Measurements from ENCODE around the gene SH3TC1. TPM values are rescaled to one million over a fixed set of nuclear protein-coding genes. Genes with fewer than 3 reads are reported as not detected.

Gene SH3TC1
- total and polyA plus RNA-seq, 10 donors, result 23.3 to 157 (median 62.0) TPM

DNA sequence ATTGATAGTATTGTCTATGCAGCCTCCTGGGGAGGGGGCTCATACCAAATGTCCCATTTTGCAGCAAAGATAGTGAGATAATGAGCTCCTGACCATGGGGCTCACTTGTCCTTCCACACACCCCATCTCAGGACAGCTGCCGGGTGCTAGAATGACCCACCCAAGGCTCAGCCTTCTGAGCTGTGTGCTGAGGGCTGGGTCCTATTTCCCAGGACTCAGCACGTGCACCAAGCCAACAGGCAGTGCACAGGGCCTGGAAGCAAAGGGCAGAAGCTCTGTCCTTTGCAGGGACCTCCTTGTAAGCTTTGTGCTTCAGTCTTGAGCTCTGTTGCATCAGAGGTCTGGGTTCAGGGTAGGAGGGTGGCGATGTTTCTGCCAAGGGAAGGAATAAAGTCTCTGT lies 29.3 kb upstream of the SH3TC1 start:
- 77 to 99% (median 94%) methylated on average over 2 to 3 of the region's 3 CpGs for WGBS, 5 donors
- Histone ChIP-seq H3K9me3 (peaks cover 0 to 17% (median 11%) of the 10 kb centered on the region in 8 donors), H3K36me3 (no peaks in the 10 kb centered on the region), H3K27ac (no peak overlapping the region), H3K4me1 (peaks cover 0 to 49% (median 37%) of the 10 kb centered on the region in 6 donors), H3K4me3 (no peak overlapping the region), H3K27me3 (replicated peaks in 1 of 7) (no peaks in the 10 kb centered on the region)
- no peak for DNase-seq
- TF ChIP-seq POLR2A (IDR thresholded peaks at IDR 0.05) (no peak), POLR2AphosphoS5 (IDR thresholded peaks at IDR 0.05) (no peak)
- TF ChIP-seq, protein P1, sequence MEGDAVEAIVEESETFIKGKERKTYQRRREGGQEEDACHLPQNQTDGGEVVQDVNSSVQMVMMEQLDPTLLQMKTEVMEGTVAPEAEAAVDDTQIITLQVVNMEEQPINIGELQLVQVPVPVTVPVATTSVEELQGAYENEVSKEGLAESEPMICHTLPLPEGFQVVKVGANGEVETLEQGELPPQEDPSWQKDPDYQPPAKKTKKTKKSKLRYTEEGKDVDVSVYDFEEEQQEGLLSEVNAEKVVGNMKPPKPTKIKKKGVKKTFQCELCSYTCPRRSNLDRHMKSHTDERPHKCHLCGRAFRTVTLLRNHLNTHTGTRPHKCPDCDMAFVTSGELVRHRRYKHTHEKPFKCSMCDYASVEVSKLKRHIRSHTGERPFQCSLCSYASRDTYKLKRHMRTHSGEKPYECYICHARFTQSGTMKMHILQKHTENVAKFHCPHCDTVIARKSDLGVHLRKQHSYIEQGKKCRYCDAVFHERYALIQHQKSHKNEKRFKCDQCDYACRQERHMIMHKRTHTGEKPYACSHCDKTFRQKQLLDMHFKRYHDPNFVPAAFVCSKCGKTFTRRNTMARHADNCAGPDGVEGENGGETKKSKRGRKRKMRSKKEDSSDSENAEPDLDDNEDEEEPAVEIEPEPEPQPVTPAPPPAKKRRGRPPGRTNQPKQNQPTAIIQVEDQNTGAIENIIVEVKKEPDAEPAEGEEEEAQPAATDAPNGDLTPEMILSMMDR (IDR thresholded peaks at IDR 0.05 in 8 of 11, conservative IDR thresholded peaks at IDR 0.05 in 3 of 11), result no peak
- intact Hi-C loops (cut with DNase I; ENCODE audit: low total_unique reads), result no loop called here

DNA sequence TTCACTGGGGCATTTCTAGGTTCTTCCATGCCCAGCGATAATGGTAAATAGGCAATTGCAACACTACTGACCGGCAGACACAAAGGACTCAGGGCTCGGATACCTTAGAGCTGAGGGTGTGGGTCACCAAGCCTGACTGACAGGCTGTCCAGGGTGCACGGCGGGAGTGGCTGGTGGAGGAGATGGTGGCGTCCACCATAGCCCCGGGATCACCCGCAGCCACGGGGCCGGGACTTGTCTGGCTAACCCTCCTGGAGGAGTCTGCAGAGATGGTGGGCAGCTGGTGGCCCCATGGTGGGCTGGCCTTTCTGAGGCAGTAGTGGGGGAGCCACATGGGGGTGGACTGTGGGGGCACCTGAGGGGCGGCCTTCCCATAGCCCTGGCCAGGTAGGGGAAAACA lies 28.7 kb upstream of the SH3TC1 start:
- TF ChIP-seq, protein P1 (IDR thresholded peaks at IDR 0.05 in 8 of 11, conservative IDR thresholded peaks at IDR 0.05 in 3 of 11), result no peak
- TF ChIP-seq POLR2AphosphoS5 (IDR thresholded peaks at IDR 0.05) (no peak), POLR2A (IDR thresholded peaks at IDR 0.05) (no peak)
- intact Hi-C loops (cut with DNase I; ENCODE audit: low total_unique reads), result no loop called here
- WGBS, 5 donors, result 95 to 98% (median 96%) methylated on average over 11 of the region's 11 CpGs
- no peak overlapping the region for H3K27ac ChIP-seq
- DNase-seq, result peak; percentile 73
- no peaks in the 10 kb centered on the region for H3K27me3 ChIP-seq (replicated peaks in 1 of 7)
- H3K9me3 ChIP-seq, result peaks cover 0 to 17% (median 11%) of the 10 kb centered on the region in 8 donors
- H3K36me3 ChIP-seq, result no peaks in the 10 kb centered on the region
- H3K4me3 ChIP-seq, result no peak overlapping the region
- peaks cover 0 to 51% (median 37%) of the 10 kb centered on the region in 6 donors for H3K4me1 ChIP-seq

DNA sequence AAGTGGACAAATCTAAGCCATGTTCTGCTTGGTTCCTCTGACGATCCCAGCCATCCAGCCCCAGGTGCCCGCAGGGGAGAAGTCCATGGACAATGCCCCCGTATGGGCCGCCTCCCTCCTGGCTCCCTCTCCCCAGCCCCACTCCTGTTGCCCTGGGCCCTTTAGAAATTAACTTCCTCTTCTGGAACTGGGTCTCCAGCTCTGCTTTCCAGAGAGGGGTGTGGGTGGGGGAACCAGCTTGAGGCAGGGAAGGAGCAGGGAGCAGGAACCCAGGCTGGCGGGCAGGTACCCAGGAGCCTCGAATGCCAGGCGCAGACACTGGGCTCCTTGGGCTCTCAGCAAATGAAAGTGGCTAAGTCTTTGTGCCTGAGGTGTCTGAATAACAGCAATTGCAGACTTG lies 27.8 kb upstream of the SH3TC1 start:
- 72 to 90% (median 80%) methylated on average over 7 of the region's 7 CpGs for WGBS, 5 donors
- H3K36me3 ChIP-seq, result no peaks in the 10 kb centered on the region
- H3K4me1 ChIP-seq, result peaks cover 0 to 54% (median 37%) of the 10 kb centered on the region in 6 donors
- no peak overlapping the region for H3K27ac ChIP-seq
- TF ChIP-seq POLR2AphosphoS5 (IDR thresholded peaks at IDR 0.05) (no peak), POLR2A (IDR thresholded peaks at IDR 0.05) (no peak)
- TF ChIP-seq, protein P1 (IDR thresholded peaks at IDR 0.05 in 8 of 11, conservative IDR thresholded peaks at IDR 0.05 in 3 of 11), result no peak
- no peaks in the 10 kb centered on the region for H3K27me3 ChIP-seq (replicated peaks in 1 of 7)
- H3K9me3 ChIP-seq, result peaks cover 0 to 17% (median 11%) of the 10 kb centered on the region in 8 donors
- intact Hi-C loops (cut with DNase I; ENCODE audit: low total_unique reads), result no loop called here
- H3K4me3 ChIP-seq, result no peak overlapping the region
- DNase-seq, result peak; percentile 70

DNA sequence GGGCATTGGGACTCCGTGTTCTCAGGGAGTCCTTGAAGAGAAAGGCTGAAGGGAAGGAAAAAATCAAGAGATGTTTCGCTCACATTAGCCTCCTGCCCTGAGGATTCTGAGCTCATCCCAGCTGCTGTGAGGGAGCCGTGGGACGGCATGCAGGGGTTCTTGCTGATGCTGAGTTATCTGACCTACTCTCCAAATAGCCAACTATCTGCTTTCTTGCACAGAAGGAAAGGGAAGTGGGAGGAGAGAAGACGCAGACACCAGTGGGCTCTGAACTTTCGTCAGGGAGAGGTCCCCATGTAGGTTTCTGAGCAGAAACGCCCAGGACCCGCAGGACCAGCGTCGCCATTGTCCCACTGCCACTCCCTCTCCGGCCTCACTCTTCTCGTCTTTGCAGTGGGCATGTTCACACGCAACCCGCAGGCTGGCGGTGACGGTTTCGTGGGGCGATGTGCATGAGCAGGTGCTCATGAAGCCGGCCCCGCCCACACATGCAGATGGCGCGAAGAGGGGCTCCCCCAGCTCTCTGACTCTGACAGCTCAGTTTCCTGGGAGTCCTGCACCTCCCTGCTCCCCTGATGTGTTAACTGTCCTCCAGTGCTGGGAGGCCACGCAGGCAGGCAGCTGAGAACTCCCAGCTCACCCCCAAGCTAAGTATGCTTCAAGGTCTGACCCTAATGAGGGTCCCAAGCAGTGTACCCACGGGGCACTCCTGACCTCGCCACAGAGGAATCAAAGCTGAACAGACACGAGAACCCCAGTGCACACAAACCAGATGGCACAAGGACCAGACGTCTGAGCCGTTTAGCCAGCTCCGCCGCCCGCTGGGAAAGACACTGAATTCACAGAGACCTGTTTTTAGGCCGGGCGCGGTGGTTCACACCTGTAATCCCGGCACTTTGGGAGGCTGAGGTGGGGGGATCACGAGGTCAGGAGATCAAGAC lies 26.8 kb upstream of the SH3TC1 start:
- intact Hi-C loops (cut with DNase I; ENCODE audit: low total_unique reads), result no loop called here
- Histone ChIP-seq H3K9me3 (peaks cover 0 to 17% (median 11%) of the 10 kb centered on the region in 8 donors), H3K27ac (no peak overlapping the region), H3K27me3 (replicated peaks in 1 of 7) (no peaks in the 10 kb centered on the region), H3K4me3 (peak overlapping the region in 1 of 8 donors; percentile 40), H3K36me3 (no peaks in the 10 kb centered on the region), H3K4me1 (peaks cover 0 to 61% (median 44%) of the 10 kb centered on the region in 6 donors)
- peak; percentile 91 for DNase-seq
- 64 to 72% (median 68%) methylated on average over 34 to 36 of the region's 36 CpGs for WGBS, 5 donors
- peak in 2 of 3 donors; percentile 31 to 33 for TF ChIP-seq POLR2AphosphoS5 (IDR thresholded peaks at IDR 0.05)
- TF ChIP-seq, protein P1 (IDR thresholded peaks at IDR 0.05 in 8 of 11, conservative IDR thresholded peaks at IDR 0.05 in 3 of 11), result no peak
